ENCODE data around the gene CLASRP. TPM values are rescaled to one million over a fixed set of nuclear protein-coding genes. Genes with fewer than 3 reads are reported as not detected.

The CLASRP gene
- total and polyA plus RNA-seq, 7 donors, result 19.0 to 157 (median 65.6) TPM

DNA sequence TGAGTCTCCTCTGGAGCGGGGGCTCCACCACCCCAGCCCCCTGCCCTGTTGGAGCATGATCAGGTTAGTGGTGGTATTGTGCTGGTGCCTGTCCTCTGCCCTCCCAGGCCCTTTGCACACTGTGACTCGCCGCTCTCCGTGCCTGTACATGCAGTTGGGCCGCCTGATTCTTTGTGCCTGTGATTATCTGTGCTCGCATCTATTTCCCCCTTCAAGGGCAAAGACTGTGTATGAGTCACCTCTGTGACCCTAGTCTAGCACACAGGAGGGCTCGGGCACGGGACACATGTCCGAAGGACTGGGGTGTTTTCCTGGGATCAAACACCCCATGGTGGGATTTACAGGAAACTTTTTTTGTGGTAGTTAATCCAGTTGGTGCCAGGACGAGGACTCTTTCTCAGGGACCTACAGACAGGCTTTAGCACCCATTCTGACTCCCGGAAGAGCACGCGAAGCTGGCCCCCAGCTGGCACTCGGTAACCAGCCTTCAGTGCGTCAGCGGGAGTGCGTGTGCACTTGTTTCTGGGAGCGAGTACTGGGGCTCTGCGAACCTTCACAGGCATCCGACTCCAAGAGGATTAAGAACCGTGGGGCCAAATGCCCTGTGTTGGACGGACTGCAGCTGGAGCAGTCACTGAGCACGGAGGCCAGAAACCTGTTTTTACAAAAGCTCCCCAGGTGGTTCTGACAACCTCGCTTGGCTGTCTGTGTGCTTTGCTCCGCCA is 60.8 kb downstream of the CLASRP start:
- no peaks in the 10 kb centered on the region for H3K9me3 ChIP-seq
- TF ChIP-seq POLR2AphosphoS5 (IDR thresholded peaks at IDR 0.05), result no peak
- TF ChIP-seq, protein P1, sequence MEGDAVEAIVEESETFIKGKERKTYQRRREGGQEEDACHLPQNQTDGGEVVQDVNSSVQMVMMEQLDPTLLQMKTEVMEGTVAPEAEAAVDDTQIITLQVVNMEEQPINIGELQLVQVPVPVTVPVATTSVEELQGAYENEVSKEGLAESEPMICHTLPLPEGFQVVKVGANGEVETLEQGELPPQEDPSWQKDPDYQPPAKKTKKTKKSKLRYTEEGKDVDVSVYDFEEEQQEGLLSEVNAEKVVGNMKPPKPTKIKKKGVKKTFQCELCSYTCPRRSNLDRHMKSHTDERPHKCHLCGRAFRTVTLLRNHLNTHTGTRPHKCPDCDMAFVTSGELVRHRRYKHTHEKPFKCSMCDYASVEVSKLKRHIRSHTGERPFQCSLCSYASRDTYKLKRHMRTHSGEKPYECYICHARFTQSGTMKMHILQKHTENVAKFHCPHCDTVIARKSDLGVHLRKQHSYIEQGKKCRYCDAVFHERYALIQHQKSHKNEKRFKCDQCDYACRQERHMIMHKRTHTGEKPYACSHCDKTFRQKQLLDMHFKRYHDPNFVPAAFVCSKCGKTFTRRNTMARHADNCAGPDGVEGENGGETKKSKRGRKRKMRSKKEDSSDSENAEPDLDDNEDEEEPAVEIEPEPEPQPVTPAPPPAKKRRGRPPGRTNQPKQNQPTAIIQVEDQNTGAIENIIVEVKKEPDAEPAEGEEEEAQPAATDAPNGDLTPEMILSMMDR (IDR thresholded peaks at IDR 0.05), result no peak
- no peak for TF ChIP-seq EP300 (IDR thresholded peaks at IDR 0.05)
- no peak for TF ChIP-seq POLR2A (IDR thresholded peaks at IDR 0.05)
- H3K36me3 ChIP-seq, result no peaks in the 10 kb centered on the region
- DNase-seq, result no peak
- no peaks in the 10 kb centered on the region for H3K27me3 ChIP-seq
- H3K4me1 ChIP-seq, result peaks cover 0 to 79% (median 71%) of the 10 kb centered on the region in 4 donors
- no peak overlapping the region for H3K27ac ChIP-seq
- intact Hi-C loops (cut with DNase I), result no loop called here
- 84 to 85% methylated on average over 25 of the region's 25 CpGs for WGBS, 2 donors
- no peak overlapping the region for H3K4me3 ChIP-seq

DNA sequence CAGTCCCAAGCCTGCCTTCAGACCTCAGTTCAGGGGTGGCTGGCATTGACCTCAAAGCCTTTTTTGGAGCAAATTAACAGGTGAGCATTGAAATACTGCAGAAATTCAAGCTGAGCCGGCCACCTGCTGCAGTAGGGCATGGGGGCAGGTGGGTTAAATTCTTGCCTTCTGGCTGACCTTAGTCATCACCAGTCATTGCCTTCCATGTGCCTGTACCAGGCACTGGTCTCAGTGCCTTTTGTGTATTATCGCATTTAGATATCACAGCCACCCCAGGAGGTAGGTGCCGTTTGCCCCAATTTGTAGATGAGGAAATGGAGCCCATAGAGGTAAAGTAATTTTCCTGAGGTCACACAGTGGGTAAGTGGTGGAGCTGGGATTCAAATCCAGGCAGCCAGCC is 61.4 kb downstream of the CLASRP start:
- TF ChIP-seq POLR2A (IDR thresholded peaks at IDR 0.05), result no peak
- TF ChIP-seq POLR2AphosphoS5 (IDR thresholded peaks at IDR 0.05), result no peak
- TF ChIP-seq, protein P1 (IDR thresholded peaks at IDR 0.05), result no peak
- TF ChIP-seq EP300 (IDR thresholded peaks at IDR 0.05), result no peak
- Histone ChIP-seq H3K9me3 (no peaks in the 10 kb centered on the region), H3K27me3 (no peaks in the 10 kb centered on the region), H3K36me3 (no peaks in the 10 kb centered on the region), H3K4me3 (no peak overlapping the region), H3K4me1 (peaks cover 0 to 73% (median 65%) of the 10 kb centered on the region in 4 donors), H3K27ac (no peak overlapping the region)
- WGBS, 2 donors, result 90 to 92% methylated on average over 3 of the region's 3 CpGs
- intact Hi-C loops (cut with DNase I), result no loop called here
- no peak for DNase-seq

DNA sequence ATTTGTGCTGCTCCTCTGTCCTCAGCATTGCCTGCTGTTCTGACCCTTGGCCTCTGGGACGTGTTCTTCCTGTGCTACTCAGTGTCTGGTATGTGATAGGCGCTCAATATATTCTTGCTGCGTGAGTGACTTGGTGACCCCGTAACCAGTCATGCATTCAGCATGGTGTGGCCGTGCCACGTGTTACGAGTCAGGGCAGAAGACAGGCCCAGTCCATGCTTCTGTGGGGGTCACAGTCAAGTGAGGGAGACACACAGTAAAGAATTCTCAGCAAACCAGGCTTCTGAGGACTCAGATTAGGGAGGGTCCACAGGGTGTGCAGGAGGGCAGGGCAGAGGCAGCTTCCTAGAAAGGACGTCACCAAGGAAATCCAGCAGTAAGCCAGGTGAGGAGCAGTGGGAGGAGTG is 62.0 kb downstream of the CLASRP start:
- WGBS, 2 donors, result 38 to 68% methylated on average over 8 of the region's 8 CpGs
- no peak for DNase-seq
- Histone ChIP-seq H3K9me3 (no peaks in the 10 kb centered on the region), H3K4me1 (peaks cover 0 to 67% (median 59%) of the 10 kb centered on the region in 4 donors), H3K27ac (no peak overlapping the region), H3K36me3 (no peaks in the 10 kb centered on the region), H3K27me3 (no peaks in the 10 kb centered on the region), H3K4me3 (no peak overlapping the region)
- intact Hi-C loops (cut with DNase I), result no loop called here
- TF ChIP-seq POLR2AphosphoS5 (IDR thresholded peaks at IDR 0.05), result no peak
- no peak for TF ChIP-seq EP300 (IDR thresholded peaks at IDR 0.05)
- TF ChIP-seq POLR2A (IDR thresholded peaks at IDR 0.05), result no peak
- TF ChIP-seq, protein P1 (IDR thresholded peaks at IDR 0.05), result no peak

DNA sequence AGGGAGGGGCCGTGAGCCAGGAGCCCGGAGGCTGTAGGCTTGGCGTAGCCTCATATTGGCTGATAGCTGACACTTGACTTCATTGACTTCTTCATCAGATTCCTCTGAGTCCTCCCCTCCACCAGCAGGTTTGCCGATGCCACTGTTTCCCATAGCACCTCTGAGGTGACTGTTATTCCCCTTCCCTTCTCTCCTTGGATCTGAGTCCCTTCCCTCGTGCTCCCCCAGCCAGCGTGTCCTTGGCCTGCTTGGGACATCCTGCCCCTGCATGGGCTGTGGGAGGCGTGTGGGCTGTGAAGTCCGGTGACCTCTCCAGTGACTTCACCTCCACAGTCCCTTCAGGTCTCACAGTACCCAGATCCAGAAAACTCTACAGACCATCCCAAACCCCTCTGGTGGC is 63.0 kb downstream of the CLASRP start:
- TF ChIP-seq, protein P1 (IDR thresholded peaks at IDR 0.05), result no peak
- WGBS, 2 donors, result 85 to 91% methylated on average over 8 of the region's 8 CpGs
- Histone ChIP-seq H3K27ac (no peak overlapping the region), H3K4me3 (no peak overlapping the region), H3K4me1 (peaks cover 0 to 57% (median 50%) of the 10 kb centered on the region in 4 donors), H3K9me3 (no peaks in the 10 kb centered on the region), H3K27me3 (no peaks in the 10 kb centered on the region), H3K36me3 (no peaks in the 10 kb centered on the region)
- DNase-seq, result no peak
- intact Hi-C loops (cut with DNase I), result no loop called here

DNA sequence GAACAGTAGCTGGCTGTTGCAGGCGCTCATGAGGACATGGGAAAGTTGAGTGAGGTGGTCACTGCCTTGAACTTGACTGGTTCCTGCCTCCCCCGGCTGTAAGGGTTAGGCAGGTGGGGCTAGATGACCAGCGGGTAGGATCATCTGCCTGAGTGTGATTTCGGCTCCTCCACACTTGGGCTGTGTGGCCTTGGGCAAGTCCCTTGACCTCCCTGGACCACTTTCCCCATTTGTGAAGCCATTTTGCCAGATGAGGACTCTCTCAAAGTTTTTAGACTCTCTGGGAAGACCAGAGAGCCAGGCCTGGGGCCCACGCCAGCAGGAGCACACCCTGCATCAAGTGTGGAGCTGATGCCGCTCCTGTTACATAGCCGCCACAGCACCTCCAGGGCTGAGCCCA is 63.6 kb downstream of the CLASRP start:
- Histone ChIP-seq H3K9me3 (no peaks in the 10 kb centered on the region), H3K4me1 (peaks cover 0 to 51% (median 43%) of the 10 kb centered on the region in 4 donors), H3K36me3 (no peaks in the 10 kb centered on the region), H3K27ac (no peak overlapping the region), H3K4me3 (no peak overlapping the region), H3K27me3 (no peaks in the 10 kb centered on the region)
- intact Hi-C loops (cut with DNase I), result no loop called here
- WGBS, 2 donors, result 95 to 97% methylated on average over 7 of the region's 7 CpGs
- TF ChIP-seq POLR2A (IDR thresholded peaks at IDR 0.05) (no peak), EP300 (IDR thresholded peaks at IDR 0.05) (no peak), POLR2AphosphoS5 (IDR thresholded peaks at IDR 0.05) (no peak)
- TF ChIP-seq, protein P1 (IDR thresholded peaks at IDR 0.05), result no peak
- DNase-seq, result no peak

Measured in sigmoid colon (tissue), 7 donors.